SH-SY5Y (cell line): ENCODE data around the gene INHA.

ENCODE experiments used
- GATA2 ChIP-seq: IDR thresholded peaks from 2 replicates; pipeline ENCODE4 v1.6.1; 2011; ENCODE audit warnings: mild to moderate bottlenecking, low read depth, low read length
- GATA3 ChIP-seq: IDR thresholded peaks from 2 replicates; pipeline ENCODE4 v1.6.1; 2011; ENCODE audit warnings: low read depth, mild to moderate bottlenecking, low read length, moderate library complexity

GRCh38 chr2:219547621-219548020, 24.5 kb upstream of the INHA start:
- TF ChIP-seq GATA2 (no peak), GATA3 (no peak)
